ENCODE results near the gene KCNK15.

The KCNK15 gene

DNA sequence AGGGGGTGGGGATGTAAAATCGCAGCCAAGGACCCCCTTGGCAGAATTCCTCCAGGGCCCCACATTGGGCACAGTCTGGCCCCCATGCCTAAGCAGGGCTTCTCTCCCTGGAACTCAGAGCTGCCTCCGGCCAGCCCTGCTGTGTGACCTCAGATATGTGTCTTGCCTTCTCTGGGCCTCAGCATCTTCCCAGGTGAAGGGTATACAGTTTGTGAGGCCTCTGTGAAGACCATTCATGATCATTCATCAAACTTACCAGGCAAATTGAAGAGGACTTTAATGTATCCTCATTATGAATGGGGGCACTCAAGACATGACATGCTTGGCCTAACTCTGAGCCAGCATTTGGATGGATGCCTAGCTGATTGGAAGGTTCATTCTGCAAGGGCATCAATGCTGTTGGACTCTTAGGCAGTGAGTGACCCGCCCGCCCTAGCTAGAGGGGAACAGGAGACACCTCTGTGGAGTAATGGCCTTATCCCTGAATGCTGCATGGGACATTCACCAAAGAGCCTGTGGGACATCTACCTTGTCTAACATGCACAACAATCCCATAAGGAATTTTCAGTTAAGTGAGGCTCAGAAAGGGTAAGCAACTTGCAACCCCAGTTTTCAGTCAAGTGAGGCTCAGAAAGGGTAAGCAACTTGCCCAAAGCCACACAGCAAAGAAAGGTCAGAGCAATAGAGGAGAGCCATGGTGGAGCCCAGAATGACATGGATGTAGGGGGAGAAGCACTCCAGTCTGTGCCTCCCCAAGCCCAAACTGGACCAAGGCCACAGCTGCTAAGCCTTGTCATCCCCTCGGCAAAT is 30.0 kb upstream of the KCNK15 start:
- H3K4me3 ChIP-seq (ENCODE audit: low read length) = no peak overlapping the region
- DNase-seq (ENCODE audit: low read depth) = no peak
- TF ChIP-seq, protein P1, sequence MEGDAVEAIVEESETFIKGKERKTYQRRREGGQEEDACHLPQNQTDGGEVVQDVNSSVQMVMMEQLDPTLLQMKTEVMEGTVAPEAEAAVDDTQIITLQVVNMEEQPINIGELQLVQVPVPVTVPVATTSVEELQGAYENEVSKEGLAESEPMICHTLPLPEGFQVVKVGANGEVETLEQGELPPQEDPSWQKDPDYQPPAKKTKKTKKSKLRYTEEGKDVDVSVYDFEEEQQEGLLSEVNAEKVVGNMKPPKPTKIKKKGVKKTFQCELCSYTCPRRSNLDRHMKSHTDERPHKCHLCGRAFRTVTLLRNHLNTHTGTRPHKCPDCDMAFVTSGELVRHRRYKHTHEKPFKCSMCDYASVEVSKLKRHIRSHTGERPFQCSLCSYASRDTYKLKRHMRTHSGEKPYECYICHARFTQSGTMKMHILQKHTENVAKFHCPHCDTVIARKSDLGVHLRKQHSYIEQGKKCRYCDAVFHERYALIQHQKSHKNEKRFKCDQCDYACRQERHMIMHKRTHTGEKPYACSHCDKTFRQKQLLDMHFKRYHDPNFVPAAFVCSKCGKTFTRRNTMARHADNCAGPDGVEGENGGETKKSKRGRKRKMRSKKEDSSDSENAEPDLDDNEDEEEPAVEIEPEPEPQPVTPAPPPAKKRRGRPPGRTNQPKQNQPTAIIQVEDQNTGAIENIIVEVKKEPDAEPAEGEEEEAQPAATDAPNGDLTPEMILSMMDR (IDR thresholded peaks at IDR 0.05; ENCODE audit: insufficient read depth, low read depth, low read length, missing control alignments) = no peak

DNA sequence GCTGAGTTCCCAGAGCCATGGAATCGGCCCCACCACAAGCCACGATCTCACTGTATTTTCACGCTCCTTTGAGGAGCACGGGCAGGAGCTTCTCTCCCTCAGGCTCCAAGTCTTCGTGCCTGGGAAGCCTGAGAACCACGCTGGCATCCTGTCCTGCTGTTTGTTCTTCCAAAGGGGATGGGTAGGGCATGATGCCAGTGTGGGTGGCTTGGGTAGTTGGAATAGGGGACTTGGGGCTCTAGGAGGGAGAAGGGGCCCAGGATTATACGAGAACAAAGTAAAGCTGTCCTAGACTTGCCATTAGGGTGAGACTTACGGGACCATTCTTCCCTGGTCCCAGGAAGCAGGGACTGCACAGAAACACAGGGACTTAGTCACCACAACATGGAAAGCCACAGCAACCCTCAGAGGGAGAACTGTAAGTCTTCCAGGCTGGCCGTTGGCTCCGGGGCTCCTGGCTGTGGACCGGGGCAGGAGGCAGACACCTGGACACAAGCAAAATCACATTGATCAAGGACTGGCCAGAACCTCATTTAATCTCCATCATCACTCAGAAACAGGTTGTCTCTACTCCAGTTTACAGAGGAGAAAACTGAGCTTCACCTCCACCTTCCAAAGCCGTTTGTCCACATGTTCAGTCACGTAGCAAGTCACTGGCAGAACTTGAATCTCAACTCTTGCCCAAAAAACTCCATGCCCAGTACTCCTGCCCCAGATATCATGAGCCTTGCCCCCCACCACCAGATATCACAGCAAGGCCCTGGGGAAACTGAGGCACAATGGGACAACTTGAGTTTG is 29.2 kb upstream of the KCNK15 start:
- peak; percentile 54 for DNase-seq (ENCODE audit: low read depth)
- H3K4me3 ChIP-seq (ENCODE audit: low read length) = no peak overlapping the region
- TF ChIP-seq, protein P1 (IDR thresholded peaks at IDR 0.05; ENCODE audit: insufficient read depth, low read depth, low read length, missing control alignments) = no peak

DNA sequence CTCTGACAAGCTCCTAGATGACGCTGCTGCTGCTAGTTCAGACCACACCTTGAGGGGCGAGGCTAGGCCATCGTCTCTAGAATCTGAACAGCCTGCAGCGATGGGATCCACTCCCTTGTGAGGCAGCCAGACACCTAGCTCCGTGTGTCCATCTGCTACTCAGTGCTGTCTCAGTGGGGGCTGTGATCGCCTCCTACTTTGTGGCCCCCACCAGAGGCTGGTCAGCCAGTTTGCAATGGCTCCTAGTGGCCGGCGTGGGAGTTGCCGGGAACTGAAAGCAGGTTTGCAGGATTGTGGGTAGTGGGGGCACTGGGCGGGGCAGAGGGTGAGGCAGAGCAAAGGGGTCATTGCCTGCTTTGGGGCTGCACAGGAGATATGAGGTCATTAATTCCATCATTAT is 27.7 kb upstream of the KCNK15 start:
- no peak for DNase-seq (ENCODE audit: low read depth)
- no peak overlapping the region for H3K4me3 ChIP-seq (ENCODE audit: low read length)
- TF ChIP-seq, protein P1 (IDR thresholded peaks at IDR 0.05; ENCODE audit: insufficient read depth, low read depth, low read length, missing control alignments) = peak; percentile 40

DNA sequence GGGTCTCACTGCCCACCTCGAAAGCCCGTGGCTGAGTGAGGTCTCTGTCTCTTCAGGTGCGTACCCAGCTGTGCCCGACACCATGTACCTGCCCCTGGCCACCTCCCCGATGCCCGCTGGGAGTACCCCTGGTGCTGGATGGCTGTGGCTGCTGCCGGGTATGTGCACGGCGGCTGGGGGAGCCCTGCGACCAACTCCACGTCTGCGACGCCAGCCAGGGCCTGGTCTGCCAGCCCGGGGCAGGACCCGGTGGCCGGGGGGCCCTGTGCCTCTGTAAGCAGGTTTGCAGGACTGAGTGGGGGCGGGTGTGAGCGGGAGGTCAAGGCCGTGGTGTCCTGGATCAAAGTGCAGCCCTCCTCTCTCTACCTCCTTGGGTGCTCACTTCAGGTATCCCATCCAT is 25.8 kb upstream of the KCNK15 start:
- TF ChIP-seq, protein P1 (IDR thresholded peaks at IDR 0.05; ENCODE audit: insufficient read depth, low read depth, low read length, missing control alignments) = no peak
- no peak overlapping the region for H3K4me3 ChIP-seq (ENCODE audit: low read length)
- DNase-seq (ENCODE audit: low read depth) = no peak

DNA sequence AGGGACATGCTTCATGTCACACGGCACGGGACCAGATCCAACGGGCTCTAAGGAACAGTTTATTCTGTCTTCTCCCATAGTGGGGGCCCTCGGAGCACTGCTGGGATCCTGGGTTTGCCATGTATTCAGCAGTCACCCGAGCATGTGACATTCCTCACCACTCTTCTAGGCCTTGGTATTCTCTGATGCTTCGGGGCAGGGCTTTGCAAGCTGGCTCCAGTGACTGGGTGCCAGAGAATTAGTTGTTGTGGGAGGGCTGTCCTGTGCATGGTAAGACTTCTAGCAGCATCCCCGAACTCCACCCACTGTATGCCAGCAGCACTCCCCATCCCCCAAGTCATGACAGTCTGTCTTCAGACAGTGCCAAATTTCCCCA is 25.1 kb upstream of the KCNK15 start:
- H3K4me3 ChIP-seq (ENCODE audit: low read length) = no peak overlapping the region
- DNase-seq (ENCODE audit: low read depth) = peak; percentile 67
- TF ChIP-seq, protein P1 (IDR thresholded peaks at IDR 0.05; ENCODE audit: insufficient read depth, low read depth, low read length, missing control alignments) = no peak

DNA sequence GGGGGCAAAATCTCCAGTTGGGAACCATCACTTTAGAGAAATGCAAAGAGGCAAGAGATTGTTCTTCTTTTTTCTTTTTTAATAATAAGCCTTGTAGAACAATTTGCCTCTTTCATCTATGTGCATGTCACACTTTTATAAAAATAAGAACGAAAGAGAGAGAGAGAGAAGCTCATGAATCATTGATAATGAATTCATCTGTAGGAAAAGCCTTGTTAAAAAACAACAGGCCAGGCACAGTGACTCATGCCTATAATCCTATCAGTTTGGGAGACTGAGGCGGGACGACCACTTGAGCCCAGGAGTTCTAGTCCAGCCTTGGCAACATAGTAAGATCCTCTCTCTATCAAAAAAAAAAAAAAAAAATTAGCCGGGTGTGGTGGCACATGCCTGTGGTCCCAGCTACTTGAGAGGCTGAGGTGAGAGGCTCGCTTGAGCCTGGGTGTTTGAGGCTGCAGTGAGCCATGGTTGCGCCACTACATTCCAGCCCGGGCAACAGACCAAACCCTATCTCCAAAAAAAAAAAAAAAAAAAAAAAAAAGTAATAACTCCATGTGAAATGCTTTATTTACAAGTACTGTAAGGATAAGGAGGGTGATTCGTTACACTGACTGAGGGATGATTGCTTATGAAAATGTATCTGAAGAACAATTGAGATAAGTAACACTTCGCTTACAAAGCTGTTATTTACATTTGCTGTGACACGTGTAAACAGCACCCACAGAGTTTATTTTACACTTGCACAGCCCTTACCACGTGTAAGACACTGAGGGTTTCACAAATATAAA is 24.5 kb upstream of the KCNK15 start:
- peak; percentile 79 for DNase-seq (ENCODE audit: low read depth)
- no peak overlapping the region for H3K4me3 ChIP-seq (ENCODE audit: low read length)
- TF ChIP-seq, protein P1 (IDR thresholded peaks at IDR 0.05; ENCODE audit: insufficient read depth, low read depth, low read length, missing control alignments) = no peak
